IPS-NIHi7 (cell line): Measurements from ENCODE around the gene DPEP1.
"Not testable (repeated sequence)": the region's sequence is repeated elsewhere in the genome, so short reads cannot be mapped to it uniquely, and the experiment has no call there.

ENCODE experiments used
- DNase-seq: peaks from one replicate; pipeline ENCODE4 v3.0.0; 2012; ENCODE audit warnings: mixed read lengths; ENCODE audit errors: extremely low spot score

The DPEP1 gene

GRCh38 chr16:89577055-89577759 lies 36.2 kb upstream of the DPEP1 start:
- no peak for DNase-seq

DNA sequence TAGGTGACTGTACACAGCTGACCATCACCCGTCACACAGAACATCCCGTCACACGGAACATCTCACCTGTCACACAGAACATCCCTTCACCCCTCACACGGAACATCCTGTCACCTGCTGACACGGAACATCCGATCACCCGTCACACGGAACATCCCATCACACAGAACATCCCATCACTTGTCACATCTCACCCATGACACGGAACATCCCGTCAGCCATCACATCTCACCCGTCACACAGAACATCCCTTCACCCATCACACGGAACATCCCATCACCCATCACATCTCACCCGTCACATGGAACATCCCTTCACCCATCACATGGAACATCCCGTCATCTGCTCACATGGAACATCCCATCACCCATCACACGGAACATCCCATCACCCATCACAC lies 34.1 kb upstream of the DPEP1 start:
- DNase-seq = no peak

DNA sequence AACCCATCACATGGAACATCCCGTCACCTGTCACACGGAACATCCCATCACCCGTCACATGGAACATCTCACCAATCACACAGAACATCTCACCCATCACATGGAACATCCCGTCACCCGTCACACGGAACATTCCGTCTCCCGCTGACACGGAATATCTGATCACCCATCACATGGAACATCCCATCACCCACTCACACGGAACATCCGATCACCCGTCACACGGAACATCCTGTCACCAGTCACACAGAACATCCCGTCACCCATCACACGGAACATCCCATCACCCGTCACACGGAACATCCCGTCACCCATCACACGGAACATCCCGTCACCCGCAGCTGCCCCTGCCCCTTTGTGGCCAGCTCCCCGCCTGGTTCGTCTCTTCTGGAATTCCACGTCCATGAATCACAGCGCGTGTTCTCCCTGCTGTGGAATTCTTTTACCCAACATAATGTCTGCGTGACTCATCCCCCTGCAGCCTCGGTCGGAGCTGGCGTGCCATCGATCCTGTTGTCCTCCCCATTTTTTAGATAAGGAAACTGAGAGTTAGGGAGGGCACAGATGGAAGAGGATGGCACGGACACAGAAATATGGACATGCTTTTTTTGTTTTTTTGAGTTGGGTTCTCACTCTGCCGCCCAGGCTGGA lies 32.3 kb upstream of the DPEP1 start:
- DNase-seq = no peak

DNA sequence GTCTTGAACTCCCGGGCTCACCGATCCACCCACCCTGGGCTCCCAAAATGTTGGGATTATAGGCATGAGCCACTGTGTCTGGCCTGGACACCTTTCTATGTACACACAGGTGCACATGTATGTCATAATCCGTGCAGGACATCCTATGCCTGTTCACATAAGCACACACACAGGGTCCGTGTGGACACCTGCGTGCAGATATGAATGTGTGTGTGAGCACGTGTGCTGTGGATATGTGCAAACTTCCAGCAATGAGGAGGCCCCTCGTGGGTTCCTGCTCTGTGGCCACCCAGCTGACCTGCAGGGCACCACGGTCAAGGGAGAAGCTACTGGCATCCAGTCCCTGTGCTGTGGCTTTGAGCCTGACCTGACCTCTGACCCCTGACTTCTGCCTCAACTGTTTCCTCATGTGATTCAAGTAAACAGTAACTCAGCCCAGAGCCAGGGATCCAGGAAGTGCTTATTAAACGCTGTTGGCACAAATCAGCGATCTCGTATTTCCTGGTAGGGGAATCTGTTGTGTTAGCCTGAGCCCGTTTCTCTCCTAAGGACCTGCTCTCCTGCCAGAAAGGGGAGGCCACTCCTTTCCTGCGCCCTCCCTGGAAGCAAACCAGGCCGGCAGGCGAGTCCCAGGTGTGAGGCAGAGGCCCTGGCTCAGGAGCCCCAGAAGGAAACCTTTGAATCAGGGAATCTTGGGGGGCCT lies 31.4 kb upstream of the DPEP1 start:
- DNase-seq = no peak

DNA sequence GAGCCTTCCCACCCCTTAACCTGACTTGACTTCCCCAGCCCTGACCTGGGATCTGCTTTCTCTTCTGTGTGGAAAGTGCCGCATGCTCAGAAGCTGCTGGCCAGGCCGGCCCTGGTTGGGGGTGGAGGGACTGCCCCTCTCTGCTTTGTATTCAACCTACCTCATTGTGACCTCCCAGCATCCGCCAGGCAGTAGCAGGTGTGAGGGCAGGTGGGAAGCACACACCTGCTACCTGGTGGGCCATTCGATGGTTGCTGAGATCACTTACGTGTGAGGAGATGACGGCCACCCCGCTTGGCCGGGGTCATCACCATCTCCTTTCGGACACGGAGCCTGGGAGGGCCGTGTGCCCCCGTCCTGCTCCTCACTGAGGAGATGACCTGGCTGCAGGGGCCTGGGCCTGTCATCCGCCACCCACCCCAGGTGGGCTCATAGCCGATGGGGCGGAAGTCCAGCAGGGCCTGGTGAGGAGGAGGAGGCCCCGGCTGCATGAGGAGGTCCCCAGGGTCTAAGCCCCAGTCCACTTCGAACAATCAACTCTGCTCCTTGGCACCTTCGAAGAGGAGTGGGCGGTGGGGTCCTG lies 30.7 kb upstream of the DPEP1 start:
- no peak for DNase-seq

DNA sequence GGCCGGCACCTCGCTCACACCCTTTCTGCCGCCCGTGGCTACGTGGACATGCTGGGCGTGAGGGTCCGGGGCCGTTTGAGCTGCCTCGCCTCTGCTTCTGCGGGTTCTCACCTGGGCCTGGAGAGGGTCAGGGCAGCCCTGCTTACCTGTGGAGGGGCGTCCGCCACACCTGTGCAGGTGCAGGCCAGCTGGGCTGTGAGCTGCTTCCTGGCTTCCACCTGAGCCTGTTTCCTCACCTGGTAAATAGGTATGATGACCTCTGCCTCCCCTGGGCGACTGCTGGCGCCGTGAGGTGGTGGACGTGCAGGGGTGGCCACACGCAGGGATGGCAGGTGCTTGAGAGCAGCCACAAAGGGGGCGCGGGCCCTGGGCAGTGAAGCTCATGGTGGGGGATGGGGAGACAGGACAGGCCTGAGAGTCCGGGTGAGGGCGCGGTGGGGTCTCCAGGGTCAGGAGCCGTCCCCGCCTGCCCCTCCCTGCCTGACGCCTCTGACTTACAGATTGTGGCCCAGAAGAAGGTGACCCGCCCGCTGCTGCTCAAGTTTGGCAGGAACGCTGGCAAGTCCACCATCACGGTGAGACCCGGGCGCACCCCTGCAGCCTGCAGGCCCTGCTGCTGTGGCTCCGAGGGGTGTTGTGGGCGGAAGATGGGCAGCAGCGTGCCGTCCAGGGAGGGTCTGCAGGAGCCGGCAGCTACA lies 30.1 kb upstream of the DPEP1 start:
- no peak for DNase-seq

- DNase-seq = no peak
Measured at GRCh38 chr16:89583895-89584644, 29.4 kb upstream of the DPEP1 start.

GRCh38 chr16:89584768-89585549 lies 28.5 kb upstream of the DPEP1 start:
- no peak for DNase-seq

- no peak for DNase-seq
Measured at GRCh38 chr16:89586218-89586617, 27.2 kb upstream of the DPEP1 start.

- no peak for DNase-seq
Measured at GRCh38 chr16:89586853-89587252, 26.6 kb upstream of the DPEP1 start.

GRCh38 chr16:89587676-89588075 lies 25.8 kb upstream of the DPEP1 start:
- DNase-seq = not testable (repeated sequence)

DNA sequence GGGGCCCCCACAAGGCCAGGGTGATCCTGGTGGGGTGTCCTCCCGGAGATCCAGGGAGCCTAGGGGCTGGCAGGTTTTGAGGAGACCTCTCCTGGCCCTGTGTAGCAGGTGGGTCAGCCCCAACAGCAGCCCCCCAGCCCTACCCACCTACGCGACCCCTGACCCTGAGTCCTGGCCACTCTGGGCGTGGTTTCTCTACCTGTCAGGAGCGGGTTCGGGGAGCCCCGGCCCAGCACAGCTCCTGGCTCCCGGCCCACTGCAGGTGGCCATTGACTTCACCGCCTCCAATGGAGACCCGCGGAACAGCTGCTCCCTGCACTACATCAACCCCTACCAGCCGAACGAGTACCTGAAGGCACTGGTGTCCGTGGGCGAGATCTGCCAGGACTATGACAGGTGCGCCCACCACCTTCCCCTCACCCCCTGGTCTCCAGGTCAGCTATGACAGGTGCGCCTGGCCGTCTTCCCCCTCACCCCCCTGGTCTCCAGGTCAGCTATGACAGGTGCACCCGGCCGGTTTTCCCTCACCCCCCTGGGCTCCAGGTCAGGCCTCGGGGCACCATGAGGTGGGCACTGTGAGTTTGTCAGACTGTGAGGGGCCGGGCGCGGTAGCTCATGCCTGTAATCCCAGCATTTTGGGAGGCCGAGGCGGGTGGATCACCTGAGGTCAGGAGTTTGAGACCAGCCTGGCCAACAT lies 24.9 kb upstream of the DPEP1 start:
- no peak for DNase-seq

DNA sequence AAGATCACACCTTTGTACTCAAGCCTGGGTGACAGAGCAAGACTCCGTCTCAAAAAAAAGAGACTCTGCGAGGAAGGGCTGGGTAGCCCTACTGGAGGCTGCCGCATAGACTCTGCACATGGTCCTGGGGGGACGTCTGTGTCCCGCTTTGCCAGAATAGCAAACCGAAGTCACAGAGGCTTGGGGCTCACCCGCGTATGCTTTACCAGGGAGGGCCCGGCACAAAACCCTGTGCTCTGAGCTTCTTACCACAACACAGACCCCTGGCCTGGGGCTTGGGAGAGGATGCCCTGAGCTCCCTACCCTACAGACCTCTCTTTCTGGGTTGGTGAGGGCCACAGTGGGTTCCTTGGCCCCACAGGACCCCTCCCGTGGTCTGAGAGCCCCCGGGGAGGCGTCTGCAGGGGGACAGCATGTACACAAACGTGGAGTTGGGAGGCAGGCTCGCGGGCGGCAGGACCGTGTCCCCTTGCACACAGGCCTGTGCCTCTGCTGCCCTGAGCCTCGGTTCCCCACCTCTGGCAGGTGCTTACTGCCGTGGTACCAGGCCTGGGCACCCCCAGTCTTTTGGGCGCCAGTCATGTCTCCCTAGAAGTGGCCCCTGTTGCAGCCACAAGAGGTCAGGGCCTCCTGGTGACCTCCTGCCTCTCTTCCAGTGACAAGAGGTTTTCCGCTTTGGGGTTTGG lies 24.1 kb upstream of the DPEP1 start:
- DNase-seq = no peak

DNA sequence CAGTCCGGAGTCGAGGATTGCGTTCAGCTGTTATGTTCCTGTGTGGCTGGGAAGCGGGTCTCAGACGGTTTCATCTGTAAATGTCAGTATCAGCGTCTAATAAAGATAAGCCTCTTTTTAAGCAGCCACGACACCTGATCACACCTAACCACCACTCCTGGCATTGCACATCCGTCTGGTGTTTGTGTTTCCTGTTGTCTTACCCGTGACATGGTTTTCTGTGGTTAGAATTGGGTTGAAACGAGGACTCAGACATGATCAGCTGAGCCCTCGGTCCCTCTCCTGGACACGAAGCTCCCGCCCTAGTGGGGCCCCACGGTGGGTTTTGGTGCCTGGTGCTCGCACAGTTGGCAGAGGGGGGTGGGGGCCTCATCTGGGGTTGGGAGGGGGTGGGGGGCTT lies 19.6 kb upstream of the DPEP1 start:
- no peak for DNase-seq

DNA sequence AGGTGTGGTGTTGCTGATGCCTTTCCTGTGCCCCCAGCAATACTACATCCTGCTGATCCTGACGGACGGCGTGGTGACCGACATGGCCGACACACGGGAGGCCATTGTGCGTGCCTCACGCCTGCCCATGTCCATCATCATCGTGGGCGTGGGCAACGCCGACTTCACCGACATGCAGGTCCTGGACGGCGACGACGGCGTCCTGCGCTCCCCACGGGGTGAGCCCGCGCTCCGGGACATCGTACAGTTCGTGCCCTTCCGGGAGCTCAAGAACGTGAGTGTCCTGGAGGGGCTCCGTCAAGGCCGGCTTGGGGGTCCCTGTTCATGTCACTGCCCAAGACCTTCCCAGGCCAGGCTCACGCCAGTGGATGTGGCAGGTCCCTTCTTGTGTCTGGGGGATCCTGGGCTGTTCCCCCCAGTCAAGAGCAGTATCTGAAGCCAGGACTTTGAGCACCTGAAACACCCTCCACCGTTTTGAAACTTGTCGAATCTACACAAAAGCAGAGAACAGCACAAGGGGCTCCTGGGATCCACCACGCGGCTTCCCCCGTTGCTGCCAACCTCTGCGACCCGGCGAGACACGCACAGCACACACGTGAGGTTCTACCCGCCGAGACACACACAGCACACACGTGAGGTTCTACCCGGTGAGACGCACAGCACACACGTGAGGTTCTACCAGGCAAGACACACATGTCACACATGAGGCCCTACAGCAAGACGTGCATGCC lies 17.9 kb upstream of the DPEP1 start:
- no peak for DNase-seq

DNA sequence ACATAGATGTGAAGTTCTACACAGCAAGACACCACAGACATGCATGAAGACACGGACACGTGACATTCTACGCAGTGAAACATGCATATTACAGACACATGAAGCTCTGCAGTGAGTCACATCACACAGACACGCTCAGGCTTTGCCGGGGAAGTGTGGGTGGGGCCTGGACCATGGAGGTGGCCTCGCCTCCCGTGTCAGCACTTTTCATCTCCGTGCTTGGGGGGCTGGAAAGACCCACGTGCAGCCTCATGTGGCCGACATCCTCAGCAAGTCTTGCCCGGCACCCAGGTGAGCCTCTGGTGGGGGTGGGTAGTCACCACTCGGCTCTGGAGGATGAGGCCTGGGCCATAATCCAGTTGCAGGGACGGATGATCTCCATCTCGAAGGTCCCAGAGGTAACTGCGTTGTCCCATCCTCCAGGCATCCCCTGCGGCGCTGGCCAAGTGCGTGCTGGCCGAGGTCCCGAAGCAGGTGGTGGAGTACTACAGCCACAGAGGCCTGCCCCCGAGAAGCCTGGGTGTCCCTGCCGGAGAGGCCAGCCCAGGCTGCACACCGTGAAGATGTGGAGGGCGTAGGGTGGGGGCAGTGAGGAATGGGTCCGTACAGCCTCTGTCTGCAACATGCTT lies 17.3 kb upstream of the DPEP1 start:
- DNase-seq = no peak

GRCh38 chr16:89596957-89597649 lies 16.3 kb upstream of the DPEP1 start:
- no peak for DNase-seq

GRCh38 chr16:89598199-89598598 lies 15.2 kb upstream of the DPEP1 start:
- no peak for DNase-seq
